Endodermal cell (in vitro differentiated cells): ENCODE measurements around the gene LRRIQ4. TPM values are rescaled to one million over a fixed set of nuclear protein-coding genes. Genes with fewer than 3 reads are reported as not detected.

Source experiments
- DNase-seq: peaks from one replicate; pipeline ENCODE4 v3.0.0-alpha.2; 2017
- H3K27ac ChIP-seq: 2 replicates; pipeline ENCODE4 v1.5.1; 2013; ENCODE audit warnings: mild to moderate bottlenecking, low read depth, low read length, moderate library complexity
- H3K27me3 ChIP-seq: 2 replicates; pipeline ENCODE4 v1.6.1; 2013; ENCODE audit warnings: mild to moderate bottlenecking, low read length, moderate library complexity; ENCODE audit not compliant: insufficient read depth, control insufficient read depth, poor library complexity, severe bottlenecking
- H3K36me3 ChIP-seq: 2 replicates; pipeline ENCODE4 v1.7.0; 2013; ENCODE audit warnings: mild to moderate bottlenecking, low read length, moderate library complexity; ENCODE audit not compliant: control insufficient read depth, insufficient read depth
- H3K4me1 ChIP-seq: one replicate; pipeline ENCODE4 v1.7.0; 2013; ENCODE audit warnings: low read length; ENCODE audit not compliant: control insufficient read depth, insufficient read depth
- H3K4me3 ChIP-seq: 2 replicates; pipeline ENCODE4 v1.5.1; 2013; ENCODE audit warnings: mild to moderate bottlenecking, low read length, moderate library complexity
- H3K9ac ChIP-seq: 2 replicates; pipeline ENCODE4 v1.6.1; 2013; ENCODE audit warnings: mild to moderate bottlenecking, low read length, moderate library complexity; ENCODE audit not compliant: poor library complexity, severe bottlenecking; ENCODE audit errors: extremely low read depth
- H3K9me3 ChIP-seq: 2 replicates; pipeline ENCODE4 v1.6.1; 2013; ENCODE audit warnings: mild to moderate bottlenecking, low read length, moderate library complexity; ENCODE audit not compliant: control insufficient read depth
- H3K27ac Mint-ChIP-seq: 2 replicates; pipeline ENCODE4 v1.8.0; 2020; ENCODE audit warnings: mixed read lengths
- H3K27me3 Mint-ChIP-seq: 2 replicates; pipeline ENCODE4 v1.8.0; 2021; ENCODE audit warnings: mild to moderate bottlenecking, mixed read lengths; ENCODE audit not compliant: insufficient read depth
- H3K36me3 Mint-ChIP-seq: 2 replicates; pipeline ENCODE4 v1.8.0; 2020; ENCODE audit warnings: low read depth, mixed read lengths
- H3K4me1 Mint-ChIP-seq: 2 replicates; pipeline ENCODE4 v1.8.0; 2020; ENCODE audit warnings: mixed read lengths
- H3K4me3 Mint-ChIP-seq: 2 replicates; pipeline ENCODE4 v1.8.0; 2020; ENCODE audit warnings: mild to moderate bottlenecking, moderate library complexity, mixed read lengths
- H3K9me3 Mint-ChIP-seq: 2 replicates; pipeline ENCODE4 v1.8.0; 2020; ENCODE audit warnings: mild to moderate bottlenecking, mixed read lengths
- WGBS, 2 experiments: methylation state at CpG; one replicate each; pipeline versions ENCODE4 v1.1.5 to v1.1.7; 2013; ENCODE audit warnings: missing lambda C conversion rate in 2 of 2, mixed read lengths in 1 of 2; ENCODE audit not compliant: insufficient coverage in 1 of 2, insufficient read length in 1 of 2; 5-methylcytosine and 5-hydroxymethylcytosine counted together
- total RNA-seq, 2 donors: library from RNA; stranded (reverse); fragmentation: NEBNext Ultra II Directional in 1 of 2; extraction: Animal tissue kit (Norgen Biotek cat#: 25700) in 1 of 2; gene quantifications; 2 replicates in 1 of 2; 3 replicates in 1 of 2; pipeline ENCODE4 v1.2.1, GENCODE V29; 2021
- TF ChIP-seq, protein P1 (sequence below): fragments of 200-600 bp; sonication (generic); conservative IDR thresholded peaks from 2 replicates; pipeline ENCODE4 v1.5.0; 2021; ENCODE audit warnings: antibody characterized with exemption, mild to moderate bottlenecking

The LRRIQ4 gene
- total RNA-seq, 2 donors from 2014 or later = not detected

DNA sequence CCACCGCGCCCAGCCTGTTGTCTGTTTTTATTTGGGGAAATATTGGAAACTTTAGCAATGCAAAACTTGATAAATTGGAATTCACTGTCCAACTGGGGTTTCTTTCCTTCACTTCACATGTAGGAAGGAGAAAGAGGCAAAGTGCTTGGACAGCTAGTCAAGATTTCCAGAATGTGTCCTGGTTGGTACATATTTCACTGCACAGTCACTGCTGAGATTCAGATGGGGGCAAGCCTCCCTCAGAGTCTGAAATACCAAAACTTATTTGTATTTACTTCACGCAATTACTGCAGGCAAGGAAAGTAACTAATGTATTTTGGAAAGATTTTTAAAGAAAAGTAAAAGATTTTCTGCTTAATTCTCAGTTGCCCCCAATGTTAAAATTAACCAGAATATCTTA, 36.1 kb downstream of the LRRIQ4 start:
- WGBS, 2 experiments = 92% methylated on average over 3 of the region's 3 CpGs; no CpG with 5 or more reads in 1 of the 2 experiments
- Mint-ChIP-seq H3K4me1 (peaks cover 2% of the 10 kb centered on the region), H3K27me3 (no peaks in the 10 kb centered on the region), H3K4me3 (no peak overlapping the region), H3K36me3 (no peaks in the 10 kb centered on the region), H3K9me3 (no peaks in the 10 kb centered on the region), H3K27ac (no peak overlapping the region)
- Histone ChIP-seq H3K27me3 (no peaks in the 10 kb centered on the region), H3K9me3 (no peaks in the 10 kb centered on the region), H3K36me3 (no peaks in the 10 kb centered on the region), H3K4me1 (no peaks in the 10 kb centered on the region), H3K4me3 (no peak overlapping the region), H3K27ac (no peak overlapping the region), H3K9ac (no peak overlapping the region)
- DNase-seq = no peak
- TF ChIP-seq, protein P1, sequence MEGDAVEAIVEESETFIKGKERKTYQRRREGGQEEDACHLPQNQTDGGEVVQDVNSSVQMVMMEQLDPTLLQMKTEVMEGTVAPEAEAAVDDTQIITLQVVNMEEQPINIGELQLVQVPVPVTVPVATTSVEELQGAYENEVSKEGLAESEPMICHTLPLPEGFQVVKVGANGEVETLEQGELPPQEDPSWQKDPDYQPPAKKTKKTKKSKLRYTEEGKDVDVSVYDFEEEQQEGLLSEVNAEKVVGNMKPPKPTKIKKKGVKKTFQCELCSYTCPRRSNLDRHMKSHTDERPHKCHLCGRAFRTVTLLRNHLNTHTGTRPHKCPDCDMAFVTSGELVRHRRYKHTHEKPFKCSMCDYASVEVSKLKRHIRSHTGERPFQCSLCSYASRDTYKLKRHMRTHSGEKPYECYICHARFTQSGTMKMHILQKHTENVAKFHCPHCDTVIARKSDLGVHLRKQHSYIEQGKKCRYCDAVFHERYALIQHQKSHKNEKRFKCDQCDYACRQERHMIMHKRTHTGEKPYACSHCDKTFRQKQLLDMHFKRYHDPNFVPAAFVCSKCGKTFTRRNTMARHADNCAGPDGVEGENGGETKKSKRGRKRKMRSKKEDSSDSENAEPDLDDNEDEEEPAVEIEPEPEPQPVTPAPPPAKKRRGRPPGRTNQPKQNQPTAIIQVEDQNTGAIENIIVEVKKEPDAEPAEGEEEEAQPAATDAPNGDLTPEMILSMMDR = no peak

DNA sequence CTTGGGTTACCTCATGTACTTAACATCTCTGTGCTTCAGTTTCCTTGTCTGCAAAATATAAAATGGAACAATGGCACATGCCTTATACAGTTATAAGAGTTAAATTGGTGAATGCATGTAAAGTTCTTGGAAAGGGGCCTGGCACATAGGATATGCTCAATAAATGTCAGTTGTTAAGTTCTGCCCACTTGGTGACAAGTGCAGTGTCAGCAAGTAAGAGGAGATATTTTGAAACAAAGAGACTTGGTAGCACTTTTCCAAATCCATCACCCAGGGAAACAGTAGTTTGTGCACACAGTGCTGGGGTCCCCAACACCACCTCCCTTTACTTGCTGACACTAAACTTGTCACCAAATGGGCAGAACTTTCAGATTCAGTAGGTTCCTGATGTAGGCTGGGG, 37.9 kb downstream of the LRRIQ4 start:
- Mint-ChIP-seq H3K4me1 (peaks cover 2% of the 10 kb centered on the region), H3K27me3 (no peaks in the 10 kb centered on the region), H3K4me3 (no peak overlapping the region), H3K27ac (no peak overlapping the region), H3K9me3 (no peaks in the 10 kb centered on the region), H3K36me3 (no peaks in the 10 kb centered on the region)
- no peaks in the 10 kb centered on the region for H3K36me3 ChIP-seq
- no peaks in the 10 kb centered on the region for H3K27me3 ChIP-seq
- no peaks in the 10 kb centered on the region for H3K9me3 ChIP-seq
- no peak overlapping the region for H3K27ac ChIP-seq
- DNase-seq = no peak
- TF ChIP-seq, protein P1 = no peak
- no peak overlapping the region for H3K9ac ChIP-seq
- H3K4me3 ChIP-seq = no peak overlapping the region
- H3K4me1 ChIP-seq = no peaks in the 10 kb centered on the region

DNA sequence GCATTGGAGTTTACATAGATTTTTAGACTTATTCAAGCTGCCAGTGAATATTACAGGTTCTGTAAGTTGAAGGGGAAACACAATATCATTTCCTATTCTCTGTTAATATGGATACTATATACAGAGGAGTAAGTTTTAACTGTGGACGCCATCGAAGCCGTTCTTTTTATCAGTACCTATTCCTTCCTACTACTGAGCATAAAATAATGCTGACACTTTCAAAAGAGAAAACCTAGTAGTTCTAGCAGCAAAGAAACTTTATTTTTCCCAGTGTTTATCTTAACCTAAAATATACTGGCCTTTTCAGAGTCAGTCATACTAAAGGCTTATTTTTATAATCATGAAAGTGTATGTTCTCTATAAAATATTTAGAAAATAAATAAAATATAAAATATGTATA, 42.8 kb downstream of the LRRIQ4 start:
- Mint-ChIP-seq H3K36me3 (no peaks in the 10 kb centered on the region), H3K9me3 (no peaks in the 10 kb centered on the region), H3K27me3 (no peaks in the 10 kb centered on the region), H3K4me1 (no peaks in the 10 kb centered on the region), H3K4me3 (no peak overlapping the region), H3K27ac (no peak overlapping the region)
- Histone ChIP-seq H3K27ac (no peak overlapping the region), H3K9me3 (no peaks in the 10 kb centered on the region), H3K27me3 (no peaks in the 10 kb centered on the region), H3K36me3 (no peaks in the 10 kb centered on the region), H3K4me1 (no peaks in the 10 kb centered on the region), H3K4me3 (no peak overlapping the region), H3K9ac (no peak overlapping the region)
- 85 to 87% methylated on average over 3 of the region's 3 CpGs for WGBS, 2 experiments
- TF ChIP-seq, protein P1 = no peak
- no peak for DNase-seq
